H4 (cell line): ENCODE results near the gene RDH8. TPM values are rescaled to one million over a fixed set of nuclear protein-coding genes. Genes with fewer than 3 reads are reported as not detected.
"Not testable (repeated sequence)": the region's sequence is repeated elsewhere in the genome, so short reads cannot be mapped to it uniquely, and the experiment has no call there.

Experiments used
- DNase-seq: peaks from one replicate; pipeline ENCODE4 v3.0.0-alpha.2; 2015; ENCODE audit warnings: low spot score
- total RNA-seq: library from RNA; depleted of rRNA; stranded (reverse); fragments of >200 nt; shearing (Covaris generic); gene quantifications from 2 replicates; pipeline ENCODE4 v1.2.3, GENCODE V29; 2014

The RDH8 gene
- total RNA-seq, 1 experiment from 2014 or later, result not detected

- DNase-seq, result no peak
These were observed 7.5 kb upstream of the RDH8 start for GRCh38 chr19:10005632-10006334.

GRCh38 chr19:10006335-10006708 is 7.0 kb upstream of the RDH8 start:
- no peak for DNase-seq

- DNase-seq, result no peak
These were observed 6.4 kb upstream of the RDH8 start for GRCh38 chr19:10006752-10007323.

- no peak for DNase-seq
These were observed 5.7 kb upstream of the RDH8 start for GRCh38 chr19:10007371-10008183.

- DNase-seq, result no peak
These were observed 5.0 kb upstream of the RDH8 start for GRCh38 chr19:10008184-10008765.

- DNase-seq, result no peak
These were observed 3.5 kb upstream of the RDH8 start for GRCh38 chr19:10009714-10010224.

- DNase-seq, result no peak
These were observed 3.0 kb upstream of the RDH8 start, which contains the start of gene COL5A3 for GRCh38 chr19:10010247-10010691. TSS of gene COL5A3 (minus strand) at chr19:10010504. CDS start at chr19:10010385, 119 bp downstream.

- no peak for DNase-seq
These were observed 2.3 kb upstream of the RDH8 start for GRCh38 chr19:10010939-10011338.

GRCh38 chr19:10011974-10012373 is 1.3 kb upstream of the RDH8 start:
- no peak for DNase-seq

- DNase-seq, result no peak
These were observed 743 bp downstream of the RDH8 start for GRCh38 chr19:10013834-10014618.

- no peak for DNase-seq
These were observed 5.0 kb downstream of the RDH8 start for GRCh38 chr19:10018263-10018662.

- DNase-seq, result no peak
These were observed 5.5 kb downstream of the RDH8 start for GRCh38 chr19:10018786-10019185.

GRCh38 chr19:10019246-10019645 is 6.0 kb downstream of the RDH8 start:
- DNase-seq, result no peak

GRCh38 chr19:10020851-10021250 is 7.6 kb downstream of the RDH8 start:
- DNase-seq, result no peak

GRCh38 chr19:10021446-10021845 is 8.2 kb downstream of the RDH8 start:
- DNase-seq, result no peak

GRCh38 chr19:10021863-10022262 is 8.6 kb downstream of the RDH8 start:
- no peak for DNase-seq

GRCh38 chr19:10023096-10023495 is 9.8 kb downstream of the RDH8 start:
- not testable (repeated sequence) for DNase-seq

- DNase-seq, result no peak
These were observed 13.5 kb downstream of the RDH8 start for GRCh38 chr19:10026744-10027143.

- DNase-seq, result peak; percentile 89
These were observed 14.1 kb downstream of the RDH8 start for GRCh38 chr19:10027158-10027997.

- DNase-seq, result no peak
These were observed 20.3 kb downstream of the RDH8 start for GRCh38 chr19:10033614-10034013.
